Lung (tissue), 12 donors: ENCODE results near the gene STAG1. TPM values are rescaled to one million over a fixed set of nuclear protein-coding genes. Genes with fewer than 3 reads are reported as not detected.
"Not testable (repeated sequence)": the region's sequence is repeated elsewhere in the genome, so short reads cannot be mapped to it uniquely, and the experiment has no call there.

Source experiments
- ATAC-seq: fragments of 200-7000 bp; cut with Tn5 transposase; one replicate; pipeline ENCODE4 v1.9.1; 2020; ENCODE audit warnings: moderate number of reproducible peaks; ENCODE audit not compliant: insufficient read depth, low FRiP score
- DNase-seq, 3 donors: peaks; one replicate each; pipeline ENCODE4 v3.0.0-alpha.2; 2013 to 2017
- H3K27ac ChIP-seq, 2 donors: one replicate each; pipeline ENCODE4 v1.5.1; 2013; ENCODE audit warnings: mild to moderate bottlenecking in 2 of 2, moderate library complexity in 2 of 2, control low read depth in 1 of 2, inconsistent platforms in 1 of 2, low read depth in 1 of 2, low read length in 1 of 2
- H3K27me3 ChIP-seq, 3 donors: one replicate each; pipeline ENCODE4 v1.5.1; 2013; ENCODE audit warnings: low read length in 2 of 3; ENCODE audit not compliant: control insufficient read depth in 3 of 3, insufficient read depth in 3 of 3
- H3K36me3 ChIP-seq, 4 donors: one replicate each; pipeline ENCODE4 v1.5.1; 2013; ENCODE audit warnings: low read length in 4 of 4, mild to moderate bottlenecking in 1 of 4, moderate library complexity in 1 of 4; ENCODE audit not compliant: control insufficient read depth in 4 of 4, insufficient read depth in 4 of 4
- H3K4me1 ChIP-seq, 5 donors: one replicate each; pipeline ENCODE4 v1.5.1; 2013; ENCODE audit warnings: low read length in 5 of 5, mild to moderate bottlenecking in 2 of 5, moderate library complexity in 1 of 5; ENCODE audit not compliant: control insufficient read depth in 5 of 5, insufficient read depth in 5 of 5
- H3K4me3 ChIP-seq: one replicate; pipeline ENCODE4 v1.5.1; 2013; ENCODE audit warnings: mild to moderate bottlenecking, control low read depth, moderate library complexity
- H3K9ac ChIP-seq, 2 donors: one replicate each; pipeline ENCODE4 v1.5.1; 2013; ENCODE audit warnings: low read length in 2 of 2, control low read depth in 1 of 2; ENCODE audit not compliant: insufficient read depth in 1 of 2
- H3K9me3 ChIP-seq, 4 donors: one replicate each; pipeline ENCODE4 v1.5.1; 2013; ENCODE audit warnings: low read length in 3 of 4, mild to moderate bottlenecking in 1 of 4, moderate library complexity in 1 of 4; ENCODE audit not compliant: control insufficient read depth in 4 of 4, insufficient read depth in 3 of 4
- WGBS, 2 donors: extraction: QIAGEN DNeasy Blood & Tissue Kit; methylation state at CpG; one replicate each; pipeline ENCODE4 v1.1.7; 2013; 5-methylcytosine and 5-hydroxymethylcytosine counted together
- polyA plus RNA-seq, 2 donors: library from polyadenylated mRNA; stranded (reverse); fragments of 200-250 nt; gene quantifications; one replicate each; pipeline ENCODE4 v1.2.1, GENCODE V29; 2013
- total RNA-seq, 2 donors: library from RNA; depleted of rRNA in 1 of 2; stranded (reverse); fragments of >200 nt in 1 of 2; gene quantifications; one replicate each; pipeline ENCODE4 v1.2.1, GENCODE V29; 2014 to 2021
- TF ChIP-seq, protein P1 (sequence below): IDR thresholded peaks from 2 replicates; pipeline ENCODE4 v1.5.1; 2012; ENCODE audit warnings: mild to moderate bottlenecking; ENCODE audit errors: control extremely low read depth, extremely low read depth
- donor health status: control.
- donor health status: control.
- donor health status: Bipolar disorder and iron deficiency.
- donor health status: healthy.
- donor health status: DM: yes; HTN: yes; CAD: no.

STAG1 gene
- total and polyA plus RNA-seq, 4 donors, result 8.1 to 90.0 (median 20.5) TPM

- no peak for ATAC-seq
- TF ChIP-seq, protein P1, sequence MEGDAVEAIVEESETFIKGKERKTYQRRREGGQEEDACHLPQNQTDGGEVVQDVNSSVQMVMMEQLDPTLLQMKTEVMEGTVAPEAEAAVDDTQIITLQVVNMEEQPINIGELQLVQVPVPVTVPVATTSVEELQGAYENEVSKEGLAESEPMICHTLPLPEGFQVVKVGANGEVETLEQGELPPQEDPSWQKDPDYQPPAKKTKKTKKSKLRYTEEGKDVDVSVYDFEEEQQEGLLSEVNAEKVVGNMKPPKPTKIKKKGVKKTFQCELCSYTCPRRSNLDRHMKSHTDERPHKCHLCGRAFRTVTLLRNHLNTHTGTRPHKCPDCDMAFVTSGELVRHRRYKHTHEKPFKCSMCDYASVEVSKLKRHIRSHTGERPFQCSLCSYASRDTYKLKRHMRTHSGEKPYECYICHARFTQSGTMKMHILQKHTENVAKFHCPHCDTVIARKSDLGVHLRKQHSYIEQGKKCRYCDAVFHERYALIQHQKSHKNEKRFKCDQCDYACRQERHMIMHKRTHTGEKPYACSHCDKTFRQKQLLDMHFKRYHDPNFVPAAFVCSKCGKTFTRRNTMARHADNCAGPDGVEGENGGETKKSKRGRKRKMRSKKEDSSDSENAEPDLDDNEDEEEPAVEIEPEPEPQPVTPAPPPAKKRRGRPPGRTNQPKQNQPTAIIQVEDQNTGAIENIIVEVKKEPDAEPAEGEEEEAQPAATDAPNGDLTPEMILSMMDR, result no peak
- Histone ChIP-seq H3K27ac (no peak overlapping the region), H3K9me3 (no peaks in the 10 kb centered on the region), H3K27me3 (no peaks in the 10 kb centered on the region), H3K4me1 (peaks cover 0 to 5% (median 0%) of the 10 kb centered on the region in 5 donors), H3K9ac (no peak overlapping the region), H3K36me3 (peaks cover 0 to 8% (median under 1%) of the 10 kb centered on the region in 4 donors), H3K4me3 (no peak overlapping the region)
- WGBS, 2 donors, result 64 to 72% methylated on average over 2 of the region's 2 CpGs
- no peak for DNase-seq
Measured at GRCh38 chr3:136377508-136377907, 374.7 kb downstream of the STAG1 start.

DNA sequence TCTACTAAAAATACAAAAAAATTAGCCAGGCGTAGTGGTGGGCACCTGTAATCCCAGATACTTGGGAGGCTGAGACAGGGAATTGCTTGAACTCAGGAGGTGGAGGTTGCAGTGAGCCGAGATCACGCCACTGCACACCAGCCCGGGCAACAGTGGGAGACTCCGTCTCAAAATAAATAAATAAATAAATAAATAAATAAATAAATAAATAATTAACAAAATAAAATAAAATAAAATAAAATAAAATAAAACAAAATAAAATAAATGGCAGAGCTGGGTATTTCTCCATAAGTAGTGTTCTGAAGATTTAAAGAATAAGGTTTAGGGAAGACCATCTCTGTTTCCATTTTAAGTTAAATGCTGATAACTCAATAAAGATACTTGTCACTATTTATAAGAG lies 376.4 kb downstream of the STAG1 start:
- H3K9ac ChIP-seq, ATAC-seq, H3K36me3 ChIP-seq, H3K27me3 ChIP-seq, H3K4me3 ChIP-seq, DNase-seq, H3K27ac ChIP-seq, H3K9me3 ChIP-seq, H3K4me1 ChIP-seq: not testable (repeated sequence)
- WGBS, 2 donors, result 99% methylated on average over 5 of the region's 5 CpGs

GRCh38 chr3:136366289-136366688 lies 385.9 kb downstream of the STAG1 start:
- H3K9me3 ChIP-seq, result no peaks in the 10 kb centered on the region
- H3K4me1 ChIP-seq, result peaks cover 0 to 3% (median 0%) of the 10 kb centered on the region in 5 donors
- ATAC-seq (no peak), DNase-seq (no peak)
- no peaks in the 10 kb centered on the region for H3K27me3 ChIP-seq
- TF ChIP-seq, protein P1, result no peak
- H3K27ac ChIP-seq, result no peak overlapping the region
- peaks cover 0 to 10% (median 4%) of the 10 kb centered on the region in 4 donors for H3K36me3 ChIP-seq
- no peak overlapping the region for H3K9ac ChIP-seq
- H3K4me3 ChIP-seq, result no peak overlapping the region

GRCh38 chr3:136353461-136353860 lies 398.7 kb downstream of the STAG1 start:
- no peak overlapping the region for H3K27ac ChIP-seq
- DNase-seq (no peak), ATAC-seq (no peak)
- H3K36me3 ChIP-seq, result peaks cover 5 to 17% (median 11%) of the 10 kb centered on the region in 4 donors
- no peaks in the 10 kb centered on the region for H3K27me3 ChIP-seq
- H3K4me1 ChIP-seq, result peaks cover 0 to 15% (median 0%) of the 10 kb centered on the region in 5 donors
- no peak overlapping the region for H3K4me3 ChIP-seq
- TF ChIP-seq, protein P1, result no peak
- peaks cover 0 to 3% (median 0%) of the 10 kb centered on the region in 4 donors for H3K9me3 ChIP-seq
- no peak overlapping the region for H3K9ac ChIP-seq
- 74 to 86% methylated on average over 2 of the region's 2 CpGs for WGBS, 2 donors
